NCI-H1930 (cell line): ENCODE data around the gene SCN1A.
"Not testable (repeated sequence)": the region's sequence is repeated elsewhere in the genome, so short reads cannot be mapped to it uniquely, and the experiment has no call there.

ENCODE experiments used
- DNase-seq, 2 experiments: peaks; one replicate each; lab custom pipeline; 2025; lab: John Stamatoyannopoulos, UW

The SCN1A gene

GRCh38 chr2:166127217-166128155, at the start of gene SCN1A:
SCN1A (minus strand) TSS chr2:166128020; CDS start chr2:166073621, 54,399 bp downstream.
- peak in 1 of 2 experiments; percentile 9 for DNase-seq

DNA sequence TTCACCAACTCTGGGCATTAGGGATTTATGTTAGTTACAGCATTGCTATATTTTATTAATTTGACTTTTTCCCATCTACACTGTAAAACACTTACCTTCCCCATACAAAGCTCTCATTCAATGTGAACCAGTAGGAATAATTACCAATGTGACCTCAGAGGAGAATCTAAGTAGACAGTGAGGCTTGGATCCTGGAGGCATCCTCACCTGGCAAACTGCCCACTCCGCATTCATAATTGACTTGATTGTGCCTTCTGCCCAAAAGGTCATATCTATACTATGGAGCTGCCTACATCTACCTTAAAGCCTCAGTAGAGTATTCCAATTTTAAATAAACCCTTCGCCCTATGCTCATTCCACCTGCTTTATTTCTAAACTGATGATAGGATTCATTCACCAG, 45.4 kb upstream of the SCN1A start:
- no peak for DNase-seq

- DNase-seq, result no peak
Measured at GRCh38 chr2:166171216-166171615, 43.4 kb upstream of the SCN1A start.

DNA sequence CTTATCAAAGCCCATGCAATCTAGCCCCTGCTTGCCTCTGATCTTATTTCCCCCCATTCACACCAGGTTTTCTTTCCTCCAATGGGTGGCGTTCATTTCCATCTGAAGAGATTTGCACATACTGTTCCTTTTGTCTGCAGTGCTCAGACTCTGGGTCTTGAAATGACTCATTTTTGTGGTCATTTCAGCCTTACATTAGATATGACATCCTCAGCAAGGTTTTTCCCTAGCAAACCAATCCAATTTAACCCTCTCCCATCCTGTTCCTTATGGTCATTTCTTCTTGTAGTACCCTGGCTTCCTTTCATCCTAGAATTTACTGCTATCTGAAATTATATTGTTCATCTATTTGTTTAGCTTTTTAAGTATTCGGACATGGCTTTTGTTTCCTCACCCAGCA, 42.5 kb upstream of the SCN1A start:
- no peak for DNase-seq

DNA sequence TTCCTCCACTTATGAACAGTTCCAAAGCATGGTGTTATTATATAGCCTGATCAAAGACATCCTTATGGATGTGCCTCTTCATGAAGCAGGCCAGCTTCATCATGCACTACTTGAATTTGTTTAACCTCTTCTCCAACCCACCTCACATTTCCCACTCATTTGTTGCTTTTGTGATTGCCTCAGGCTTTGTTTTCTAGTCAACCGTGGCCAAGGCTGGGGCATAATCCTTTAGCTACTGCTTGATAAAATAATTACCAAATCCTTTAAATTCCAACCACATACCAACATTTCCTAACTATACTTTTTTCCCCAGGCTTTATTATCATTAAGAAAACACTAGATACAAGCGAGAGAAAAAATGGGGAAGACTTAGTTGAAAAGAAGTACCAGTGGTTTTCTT, 39.6 kb upstream of the SCN1A start:
- no peak for DNase-seq

- DNase-seq, result no peak
Measured at GRCh38 chr2:166163775-166164174, 36.0 kb upstream of the SCN1A start.

GRCh38 chr2:166158546-166158945, 30.7 kb upstream of the SCN1A start:
- DNase-seq, result no peak

DNA sequence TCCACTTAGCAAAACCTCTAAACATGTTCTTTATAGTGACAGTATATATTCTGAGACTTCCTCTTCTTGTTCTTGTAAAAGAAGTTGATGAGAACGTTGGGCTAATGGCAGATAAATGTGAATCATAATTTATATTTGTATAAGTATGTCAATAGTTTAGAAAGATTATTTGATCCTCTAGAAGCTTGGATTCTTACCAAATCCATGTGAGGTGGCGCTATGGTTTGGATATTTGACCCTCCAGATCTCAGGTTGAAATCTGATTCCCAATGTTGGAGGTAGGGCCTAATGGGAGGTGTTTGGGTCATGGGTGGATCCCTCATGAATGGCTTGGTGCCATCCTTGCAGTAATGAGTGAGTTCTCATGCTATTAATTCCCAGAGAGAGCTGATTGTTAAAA, 29.8 kb upstream of the SCN1A start:
- no peak for DNase-seq

- DNase-seq, result no peak
Measured at GRCh38 chr2:166156985-166157490, 29.2 kb upstream of the SCN1A start.

GRCh38 chr2:166155589-166155988, 27.8 kb upstream of the SCN1A start:
- no peak for DNase-seq

- DNase-seq, result no peak
Measured at GRCh38 chr2:166154685-166155338, 27.0 kb upstream of the SCN1A start.

GRCh38 chr2:166152064-166152463, 24.2 kb upstream of the SCN1A start:
- no peak for DNase-seq

GRCh38 chr2:166148500-166149400, 20.9 kb upstream of the SCN1A start:
- no peak for DNase-seq

DNA sequence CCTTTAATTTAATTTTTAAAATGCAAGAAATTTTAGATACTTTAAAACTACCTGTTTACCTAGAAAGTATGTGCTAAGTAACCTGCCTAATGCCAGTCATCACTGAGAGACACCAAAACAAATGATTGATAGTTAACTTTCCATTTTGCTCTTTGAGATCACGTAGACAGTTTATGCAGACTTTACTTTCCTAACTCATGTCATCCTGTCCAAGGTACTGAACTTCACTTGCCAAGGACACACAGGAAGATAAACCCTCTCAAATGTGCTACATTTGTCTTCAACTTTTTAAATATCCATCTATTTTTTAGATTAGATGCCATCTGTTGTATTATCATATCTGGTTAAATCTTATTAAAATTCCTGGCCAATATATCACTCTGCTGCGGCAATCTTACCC, 20.1 kb upstream of the SCN1A start:
- DNase-seq, result no peak

- DNase-seq, result no peak
Measured at GRCh38 chr2:166144071-166144470, 16.3 kb upstream of the SCN1A start.

- DNase-seq, result no peak
Measured at GRCh38 chr2:166140932-166141331, 13.1 kb upstream of the SCN1A start.

DNA sequence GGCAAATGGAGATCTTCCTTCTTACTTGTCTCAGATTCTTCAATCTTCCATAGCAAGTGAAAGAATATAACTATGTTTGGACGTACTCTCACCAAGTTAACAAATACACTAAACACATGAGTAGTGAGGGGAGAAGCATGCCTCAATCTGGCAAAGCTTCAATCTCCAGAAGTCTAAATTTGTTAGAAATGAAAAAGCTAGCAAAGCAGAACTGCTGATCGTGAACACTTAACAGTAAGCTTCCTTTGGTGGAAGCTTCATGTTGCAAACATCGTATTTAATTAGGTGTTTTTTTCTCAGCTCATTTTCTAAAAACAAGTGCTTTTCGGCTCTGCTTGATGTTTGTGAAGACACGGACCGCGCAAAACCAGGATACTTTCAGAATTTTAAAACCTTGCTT, 12.7 kb upstream of the SCN1A start:
- no peak for DNase-seq

- DNase-seq, result not testable (repeated sequence)
Measured at GRCh38 chr2:166139479-166139878, 11.7 kb upstream of the SCN1A start.

DNA sequence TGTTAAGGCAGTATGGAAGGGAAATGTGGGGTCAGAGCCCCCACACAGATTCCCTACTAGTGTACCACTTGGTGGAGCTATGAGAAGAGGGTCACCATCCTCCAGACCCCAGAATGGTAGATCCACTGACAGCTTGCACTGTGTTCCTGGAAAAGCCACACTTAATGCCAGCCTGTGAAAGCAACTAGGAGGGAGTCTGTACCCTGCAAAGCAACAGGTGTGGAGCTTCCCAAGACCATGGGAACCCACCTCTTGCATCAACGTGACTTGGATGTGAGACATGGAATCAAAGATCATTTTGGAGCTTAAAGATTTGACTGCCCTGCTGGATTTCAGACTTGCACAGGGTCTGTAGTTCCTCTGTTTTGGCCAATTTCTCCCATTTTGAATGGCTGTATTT, 10.8 kb upstream of the SCN1A start:
- DNase-seq, result no peak

DNA sequence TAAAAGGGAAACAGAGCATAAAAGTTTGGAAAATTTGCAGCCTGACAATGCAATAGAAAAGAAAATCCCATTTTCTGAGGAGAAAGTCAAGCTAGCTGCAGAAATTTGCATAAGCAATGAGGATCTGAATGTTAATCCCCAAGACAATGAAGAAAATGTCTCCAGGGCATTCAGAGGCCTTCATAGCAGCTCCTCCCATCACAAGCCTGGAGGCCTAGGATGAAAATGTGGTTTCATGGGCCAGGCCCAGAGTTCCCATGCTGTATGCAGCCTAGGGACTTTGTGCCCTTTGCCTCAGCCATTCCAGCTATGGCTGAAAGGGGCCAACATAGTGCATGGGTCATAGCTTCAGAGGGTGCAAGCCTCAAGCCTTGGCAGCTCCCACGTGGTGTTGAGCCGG, 10.3 kb upstream of the SCN1A start:
- DNase-seq, result no peak

DNA sequence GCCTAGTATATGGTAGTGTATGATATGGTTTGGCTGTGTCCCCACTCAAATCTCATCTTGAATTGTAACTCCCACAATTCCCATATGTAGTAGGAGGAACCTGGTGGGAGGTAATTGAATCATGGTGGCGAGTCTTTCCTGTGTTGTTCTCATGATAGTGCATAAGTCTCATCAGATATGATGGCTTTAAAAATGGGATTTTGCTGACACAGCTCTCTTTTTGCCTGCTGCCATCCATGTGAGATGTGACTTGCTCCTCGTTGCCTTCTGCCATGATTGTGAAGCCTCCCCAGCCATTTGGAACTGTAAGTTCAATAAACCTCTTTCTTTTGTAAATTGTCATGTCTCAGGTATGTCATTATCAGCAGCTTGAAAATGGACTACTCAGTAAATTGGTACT, 9.5 kb upstream of the SCN1A start:
- DNase-seq, result no peak

DNA sequence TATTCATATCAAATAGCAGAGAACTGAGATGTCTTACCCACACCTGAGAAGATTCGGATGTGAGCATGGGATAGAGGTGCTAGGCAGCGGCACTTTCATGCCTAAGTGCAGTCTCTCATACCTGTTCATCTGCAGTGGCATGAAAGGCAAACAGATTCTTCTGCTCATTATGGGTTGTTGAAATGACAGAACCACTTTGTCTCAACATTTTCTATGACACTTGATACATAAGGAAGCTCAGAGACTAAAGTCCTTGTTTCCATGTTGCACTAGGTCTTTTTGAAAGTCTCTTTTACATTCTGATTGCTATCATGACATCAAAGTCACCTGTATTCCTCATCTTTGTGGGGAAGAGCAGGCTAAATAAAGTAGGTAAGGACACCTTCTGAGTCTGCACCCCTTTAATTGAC, 8.0 kb upstream of the SCN1A start:
- DNase-seq, result no peak
